ENCODE results near the gene NOS1AP.
A peak's percentile ranks its signal among the peaks of the same experiment; 100 is the strongest.

NOS1AP gene

GRCh38 chr1:162305969-162306368 is 236.5 kb downstream of the NOS1AP start:
- DNase-seq, result no peak

GRCh38 chr1:162310337-162310736 is 240.8 kb downstream of the NOS1AP start:
- no peak for DNase-seq

GRCh38 chr1:162314206-162314605 is 244.7 kb downstream of the NOS1AP start:
- no peak for DNase-seq

GRCh38 chr1:162315673-162316072 is 246.2 kb downstream of the NOS1AP start:
- DNase-seq, result no peak

GRCh38 chr1:162316187-162316586 is 246.7 kb downstream of the NOS1AP start:
- DNase-seq, result no peak

- no peak for DNase-seq
Observed at GRCh38 chr1:162317621-162318020, 248.1 kb downstream of the NOS1AP start.

- no peak for DNase-seq
Observed at GRCh38 chr1:162319493-162320175, 250.1 kb downstream of the NOS1AP start.

GRCh38 chr1:162321809-162322422 is 252.4 kb downstream of the NOS1AP start:
- no peak for DNase-seq

- DNase-seq, result no peak
Observed at GRCh38 chr1:162323023-162323422, 253.5 kb downstream of the NOS1AP start.

GRCh38 chr1:162324396-162324795 is 254.9 kb downstream of the NOS1AP start:
- DNase-seq, result no peak

GRCh38 chr1:162326559-162326958 is 257.1 kb downstream of the NOS1AP start:
- no peak for DNase-seq

GRCh38 chr1:162327144-162327787 is 257.8 kb downstream of the NOS1AP start:
- peak in 1 of 2 donors; percentile 0 for DNase-seq

GRCh38 chr1:162327788-162328165 is 258.3 kb downstream of the NOS1AP start:
- no peak for DNase-seq

- no peak for DNase-seq
Observed at GRCh38 chr1:162328512-162328911, 259.0 kb downstream of the NOS1AP start.

- no peak for DNase-seq
Observed at GRCh38 chr1:162329826-162330225, 260.3 kb downstream of the NOS1AP start.

- no peak for DNase-seq
Observed at GRCh38 chr1:162333991-162334390, 264.5 kb downstream of the NOS1AP start.

GRCh38 chr1:162335126-162335525 is 265.6 kb downstream of the NOS1AP start:
- peak in 1 of 2 donors; percentile 5 for DNase-seq

GRCh38 chr1:162336621-162337285 is 267.3 kb downstream of the NOS1AP start:
- DNase-seq, result no peak

- no peak for DNase-seq
Observed at GRCh38 chr1:162342452-162342983, 273.0 kb downstream of the NOS1AP start.

GRCh38 chr1:162343470-162343869 is 274.0 kb downstream of the NOS1AP start:
- DNase-seq, result no peak

- no peak for DNase-seq
Observed at GRCh38 chr1:162347281-162347680, 277.8 kb downstream of the NOS1AP start.

- DNase-seq, result no peak
Observed at GRCh38 chr1:162349635-162350330, 280.3 kb downstream of the NOS1AP start.
